Prostate gland (tissue), 2 donors: ENCODE results near the gene RYK. TPM values are rescaled to one million over a fixed set of nuclear protein-coding genes. Genes with fewer than 3 reads are reported as not detected.

Experiments
- DNase-seq: peaks from one replicate; pipeline ENCODE4 v3.0.0-alpha.2; 2019; ENCODE audit warnings: low spot score
- H3K27ac ChIP-seq, 2 donors: fragments of 200-600 bp; sonication (generic); 2 replicates each; pipeline ENCODE4 v1.5.1; 2017 to 2019
- H3K27me3 ChIP-seq: fragments of 200-600 bp; sonication (generic); replicated peaks from 2 replicates; pipeline ENCODE4 v1.5.1; 2019; ENCODE audit not compliant: insufficient read depth
- H3K36me3 ChIP-seq, 2 donors: fragments of 200-600 bp; sonication (generic); 1 replicate in 1 of 2; 2 replicates in 1 of 2; pipeline versions ENCODE4 v1.5.1 to v1.8.1; 2017 to 2019
- H3K4me1 ChIP-seq: fragments of 200-600 bp; sonication (generic); replicated peaks from 2 replicates; pipeline ENCODE4 v1.5.1; 2019
- H3K4me3 ChIP-seq, 2 donors: fragments of 200-600 bp; sonication (generic); 2 replicates each; pipeline ENCODE4 v1.5.1; 2017 to 2019
- H3K9me3 ChIP-seq: fragments of 200-600 bp; sonication (generic); 2 replicates; pipeline ENCODE4 v1.5.1; 2017
- CTCF ChIP-seq, 4 experiments: fragments of 200-600 bp in 2 of 4; fragments of 450-650 bp in 2 of 4; sonication (generic) in 2 of 4; IDR thresholded peaks; 1 replicate in 3 of 4; 2 replicates in 1 of 4; pipeline ENCODE4 v1.5.1; 2016 to 2019; ENCODE audit warnings: antibody characterized with exemption in 4 of 4, mild to moderate bottlenecking in 2 of 4, moderate library complexity in 2 of 4
- POLR2A ChIP-seq: fragments of 450-650 bp; IDR thresholded peaks from one replicate; pipeline ENCODE4 v1.6.1; 2016; ENCODE audit warnings: antibody characterized with exemption, mild to moderate bottlenecking
- POLR2AphosphoS5 ChIP-seq: sonication (generic); formaldehyde crosslinking; IDR thresholded peaks from one replicate; pipeline ENCODE4 v1.6.1; 2017; ENCODE audit warnings: antibody characterized with exemption
- WGBS: methylation state at CpG from one replicate; pipeline ENCODE4 v1.1.5; 2018; 5-methylcytosine and 5-hydroxymethylcytosine counted together
- intact Hi-C: fragments of 100-400 bp; cut with DNase I; formaldehyde crosslinking; loops from one replicate; pipeline ENCODE4 v1.14.2; 2022
- total RNA-seq, 2 donors: library from RNA; depleted of rRNA; stranded (reverse); fragments of >200 nt; gene quantifications; one replicate each; pipeline ENCODE4 v1.1.0, GENCODE V29; 2016

Gene RYK
- total RNA-seq, 2 donors from 2014 or later: 61.6 to 95.8 TPM

DNA sequence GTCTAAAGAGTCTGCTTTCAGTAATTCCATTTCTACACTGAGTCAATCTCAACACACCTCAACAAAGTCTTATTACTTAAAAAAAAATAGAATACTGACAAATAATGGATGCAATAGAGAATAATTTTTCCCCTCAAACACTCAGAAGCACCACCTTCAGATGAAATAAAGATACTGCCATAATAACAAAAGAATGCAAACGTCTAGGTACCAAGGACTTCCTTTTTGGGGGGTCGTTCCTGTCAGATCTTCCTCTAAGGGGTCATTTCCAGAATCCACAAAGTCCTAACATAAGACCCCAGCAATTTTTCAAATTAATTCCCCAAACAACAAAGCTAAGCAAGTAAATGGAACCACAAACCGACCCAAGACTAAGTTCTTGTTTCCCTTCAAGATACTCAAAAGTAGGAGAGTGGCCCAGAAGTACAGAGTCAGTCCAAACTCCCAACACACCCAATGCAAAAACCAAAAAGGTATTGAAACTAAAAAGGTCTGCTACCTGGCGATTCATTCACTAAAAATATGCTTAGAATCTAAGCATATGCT is 1.3 kb downstream of the RYK start:
- H3K27me3 ChIP-seq: no peaks in the 10 kb centered on the region
- H3K4me1 ChIP-seq: no peaks in the 10 kb centered on the region
- H3K9me3 ChIP-seq: no peaks in the 10 kb centered on the region
- H3K27ac ChIP-seq: peak overlapping the region; percentile 10 to 93
- no peak for DNase-seq
- peak overlapping the region; percentile 74 to 77 for H3K4me3 ChIP-seq
- TF ChIP-seq CTCF (IDR thresholded peaks at IDR 0.05): no peak
- TF ChIP-seq POLR2A: no peak
- TF ChIP-seq POLR2AphosphoS5: no peak
- 3% methylated on average over 4 of the region's 4 CpGs for WGBS
- no peaks in the 10 kb centered on the region for H3K36me3 ChIP-seq
- intact Hi-C loops: no loop called here

GRCh38 chr3:134244921-134245320 is 5.7 kb downstream of the RYK start:
- no peak for TF ChIP-seq POLR2AphosphoS5
- TF ChIP-seq POLR2A: no peak
- TF ChIP-seq CTCF (IDR thresholded peaks at IDR 0.05): no peak
- no peaks in the 10 kb centered on the region for H3K9me3 ChIP-seq
- H3K4me1 ChIP-seq: no peaks in the 10 kb centered on the region
- H3K27ac ChIP-seq: no peak overlapping the region
- 75% methylated on average over 2 of the region's 2 CpGs for WGBS
- no peak overlapping the region for H3K4me3 ChIP-seq
- no peaks in the 10 kb centered on the region for H3K27me3 ChIP-seq
- no peak for DNase-seq
- intact Hi-C loops: no loop called here
- no peaks in the 10 kb centered on the region for H3K36me3 ChIP-seq

GRCh38 chr3:134242649-134243617 is 7.7 kb downstream of the RYK start:
- no peak overlapping the region for H3K4me3 ChIP-seq
- intact Hi-C loops: no loop called here
- no peaks in the 10 kb centered on the region for H3K27me3 ChIP-seq
- peak; percentile 30 for DNase-seq
- TF ChIP-seq POLR2A (no peak), POLR2AphosphoS5 (peak; percentile 38)
- no peak overlapping the region for H3K27ac ChIP-seq
- no peaks in the 10 kb centered on the region for H3K36me3 ChIP-seq
- H3K4me1 ChIP-seq: peaks cover 3% of the 10 kb centered on the region
- no peaks in the 10 kb centered on the region for H3K9me3 ChIP-seq
- WGBS: 88% methylated on average over 3 of the region's 3 CpGs

GRCh38 chr3:134239538-134239937 is 11.1 kb downstream of the RYK start:
- intact Hi-C loops: no loop called here
- no peak overlapping the region for H3K27ac ChIP-seq

More at GRCh38 chr3:134239538-134239937, 11.1 kb downstream of the RYK start:
- H3K4me3 ChIP-seq: no peak overlapping the region
- peaks cover 3% of the 10 kb centered on the region for H3K4me1 ChIP-seq
- no peak for TF ChIP-seq POLR2AphosphoS5
- no peak for TF ChIP-seq CTCF (IDR thresholded peaks at IDR 0.05)
- TF ChIP-seq POLR2A: no peak
- H3K36me3 ChIP-seq: no peaks in the 10 kb centered on the region
- no peaks in the 10 kb centered on the region for H3K9me3 ChIP-seq
- no peaks in the 10 kb centered on the region for H3K27me3 ChIP-seq
- no peak for DNase-seq
- 100% methylated on average over 1 of the region's 1 CpG for WGBS
